ENCODE measurements around the gene MPP4. TPM values are rescaled to one million over a fixed set of nuclear protein-coding genes. Genes with fewer than 3 reads are reported as not detected.

MPP4 gene
- total RNA-seq, 1 donor from 2014 or later, result not detected

- DNase-seq (no peak), ATAC-seq (ENCODE audit: poor library complexity) (peak; percentile 40)
- intact Hi-C loops (cut with DNase I), result no loop called here
Observed at GRCh38 chr2:201642086-201642578, 56.3 kb downstream of the MPP4 start.

- intact Hi-C loops (cut with DNase I), result no loop called here
- DNase-seq (no peak), ATAC-seq (ENCODE audit: poor library complexity) (no peak)
Observed at GRCh38 chr2:201639205-201639604, 59.2 kb downstream of the MPP4 start.

- intact Hi-C loops (cut with DNase I), result no loop called here
- ATAC-seq (ENCODE audit: poor library complexity), result no peak
- no peak for DNase-seq
Observed at GRCh38 chr2:201638326-201638725, 60.1 kb downstream of the MPP4 start.

- ATAC-seq (ENCODE audit: poor library complexity) (no peak), DNase-seq (no peak)
- intact Hi-C loops (cut with DNase I), result no loop called here
Observed at GRCh38 chr2:201633661-201634249, 64.7 kb downstream of the MPP4 start.

GRCh38 chr2:201631041-201631440, 67.4 kb downstream of the MPP4 start:
- DNase-seq (no peak), ATAC-seq (ENCODE audit: poor library complexity) (no peak)
- intact Hi-C loops (cut with DNase I), result no loop called here

- intact Hi-C loops (cut with DNase I), result no loop called here
- ATAC-seq (ENCODE audit: poor library complexity), result no peak
- no peak for DNase-seq
Observed at GRCh38 chr2:201630577-201630976, 67.9 kb downstream of the MPP4 start.

- DNase-seq, result no peak
- peak; percentile 15 for ATAC-seq (ENCODE audit: poor library complexity)
- intact Hi-C loops (cut with DNase I), result no loop called here
Observed at GRCh38 chr2:201628545-201628944, 69.9 kb downstream of the MPP4 start.

- intact Hi-C loops (cut with DNase I), result no loop called here
- no peak for DNase-seq
- no peak for ATAC-seq (ENCODE audit: poor library complexity)
Observed at GRCh38 chr2:201622306-201622970, 76.0 kb downstream of the MPP4 start.

- ATAC-seq (ENCODE audit: poor library complexity) (no peak), DNase-seq (no peak)
- intact Hi-C loops (cut with DNase I), result no loop called here
Observed at GRCh38 chr2:201621293-201621999, 77.0 kb downstream of the MPP4 start.

- DNase-seq (peak; percentile 90), ATAC-seq (ENCODE audit: poor library complexity) (peak; percentile 98)
- intact Hi-C loops (cut with DNase I), result no loop called here
Observed at GRCh38 chr2:201618744-201619662, 79.4 kb downstream of the MPP4 start.

GRCh38 chr2:201608021-201608420, 90.4 kb downstream of the MPP4 start:
- no peak for DNase-seq
- ATAC-seq (ENCODE audit: poor library complexity), result no peak
- intact Hi-C loops (cut with DNase I), result no loop called here

GRCh38 chr2:201607568-201607967, 90.9 kb downstream of the MPP4 start:
- ATAC-seq (ENCODE audit: poor library complexity) (no peak), DNase-seq (no peak)
- intact Hi-C loops (cut with DNase I), result no loop called here

GRCh38 chr2:201600906-201601305, 97.5 kb downstream of the MPP4 start:
- DNase-seq (no peak), ATAC-seq (ENCODE audit: poor library complexity) (no peak)
- intact Hi-C loops (cut with DNase I), result no loop called here

- no peak for ATAC-seq (ENCODE audit: poor library complexity)
- intact Hi-C loops (cut with DNase I), result no loop called here
- DNase-seq, result no peak
Observed at GRCh38 chr2:201597397-201597796, 101.0 kb downstream of the MPP4 start.

Other genes starting within 250 kb of the MPP4 start
- 163 TPM for gene TRAK2, start 247.2 kb downstream of the MPP4 start, total RNA-seq
- 84.3 TPM for gene STRADB, start 246.9 kb downstream of the MPP4 start, total RNA-seq
- gene TMEM237, start 55.1 kb downstream of the MPP4 start, total RNA-seq, result 12.8 TPM
- gene ALS2, start 82.3 kb upstream of the MPP4 start, total RNA-seq, result 29.5 TPM
- gene CDK15, start 107.9 kb upstream of the MPP4 start, total RNA-seq, result 0.43 TPM